Pancreas (tissue), 10 donors: Measurements from ENCODE around the gene TRPV5. TPM values are rescaled to one million over a fixed set of nuclear protein-coding genes. Genes with fewer than 3 reads are reported as not detected.

Experiments
- ATAC-seq, 4 donors: fragments of 200-7000 bp; cut with Tn5 transposase; one replicate each; pipeline versions ENCODE4 v1.8.0 to v1.9.1; 2020; ENCODE audit warnings: mild to moderate bottlenecking in 4 of 4, moderate library complexity in 4 of 4
- DNase-seq, 6 donors: peaks; one replicate each; pipeline ENCODE4 v3.0.0-alpha.2; 2020
- FAIRE-seq: peaks from 2 replicates; lab custom pipeline; 2012; peaks lifted over from hg19 to GRCh38; lab: Jason Lieb, UNC
- H3K27ac ChIP-seq, 4 donors: fragments of 200-600 bp; sonication (generic); 1 replicate in 3 of 4; 2 replicates in 1 of 4; pipeline versions ENCODE4 v1.5.0 to v1.8.0; 2020
- H3K27me3 ChIP-seq, 4 donors: fragments of 200-600 bp; one replicate each; pipeline ENCODE4 v1.8.0; 2021
- H3K36me3 ChIP-seq, 3 donors: fragments of 200-600 bp; sonication (generic) in 1 of 3; one replicate each; pipeline versions ENCODE4 v1.5.0 to v1.8.0; 2020 to 2021
- H3K4me1 ChIP-seq, 3 donors: fragments of 200-600 bp; one replicate each; pipeline ENCODE4 v1.8.0; 2021
- H3K4me3 ChIP-seq, 4 donors: fragments of 200-600 bp; sonication (generic) in 2 of 4; one replicate each; pipeline versions ENCODE4 v1.5.0 to v1.8.0; 2020 to 2021
- H3K9me3 ChIP-seq, 4 donors: fragments of 200-600 bp; one replicate each; pipeline ENCODE4 v1.8.0; 2021
- CTCF ChIP-seq, 4 donors: fragments of 200-600 bp; sonication (generic) in 3 of 4; IDR thresholded peaks; one replicate each; pipeline versions ENCODE4 v1.5.0 to v1.8.0; 2021; ENCODE audit warnings: antibody characterized with exemption in 4 of 4
- WGBS, 2 donors: extraction: QIAGEN DNeasy Blood & Tissue Kit; methylation state at CpG; one replicate each; pipeline ENCODE4 v1.1.7; 2013; 5-methylcytosine and 5-hydroxymethylcytosine counted together
- intact Hi-C, 3 donors: fragments of 100-400 bp; cut with DNase I; formaldehyde crosslinking; loops; one replicate each; pipeline versions ENCODE4 v1.11.1 to v1.14.2; 2022
- polyA plus RNA-seq, 2 donors: library from polyadenylated mRNA; stranded (reverse); fragments of 200-250 nt; gene quantifications; one replicate each; pipeline ENCODE4 v1.2.3, GENCODE V29; 2013
- total RNA-seq, 6 donors: library from RNA; stranded (reverse); fragmentation: NEBNext Ultra II Directional in 4 of 6; extraction: Animal tissue kit (Norgen Biotek cat#: 25700) in 4 of 6; gene quantifications; one replicate each; pipeline versions ENCODE4 v1.2.1 to v1.2.4, GENCODE V29; 2021 to 2023
- donor health status: healthy with polysubstance abuse.
- donor health status: DM: no; HTN: no; CAD: no; lungs with moderate emphysema.
- donor health status: DM: no; HTN: no; CAD: no.
- donor health status: control.
- donor health status: control.
- donor health status: Bipolar disorder and iron deficiency.
- donor health status: DM: yes; HTN: yes; CAD: no.
- donor health status: DM: no; HTN: no; CAD: no.
- donor health status: DM: no; HTN: no; CAD: no.
- donor health status: DM: yes; HTN: yes; CAD: no.

Gene TRPV5
- total and polyA plus RNA-seq, 8 donors: 0.06 to 0.08 TPM; not detected in 6

GRCh38 chr7:142879060-142879459, 54.5 kb downstream of the TRPV5 start:
- ATAC-seq (no peak), DNase-seq (no peak), FAIRE-seq (no peak)
- TF ChIP-seq CTCF (IDR thresholded peaks at IDR 0.05): no peak
- Histone ChIP-seq H3K9me3 (no peaks in the 10 kb centered on the region), H3K4me3 (no peak overlapping the region), H3K27ac (no peak overlapping the region), H3K36me3 (peaks cover 0 to 20% (median 0%) of the 10 kb centered on the region in 3 donors), H3K27me3 (no peaks in the 10 kb centered on the region), H3K4me1 (no peaks in the 10 kb centered on the region)
- 64 to 77% methylated on average over 5 of the region's 5 CpGs for WGBS, 2 donors
- intact Hi-C loops: loop anchor here in 2 of 3 donors (5.0 to 10.0 kb wide), 3 partner anchors 123 to 336 kb away; no protein-coding TSS in a partner anchor

GRCh38 chr7:142878315-142878714, 55.2 kb downstream of the TRPV5 start:
- Histone ChIP-seq H3K4me1 (no peaks in the 10 kb centered on the region), H3K9me3 (no peaks in the 10 kb centered on the region), H3K4me3 (no peak overlapping the region), H3K27ac (no peak overlapping the region), H3K27me3 (no peaks in the 10 kb centered on the region), H3K36me3 (peaks cover 0 to 20% (median 0%) of the 10 kb centered on the region in 3 donors)
- no peak for TF ChIP-seq CTCF (IDR thresholded peaks at IDR 0.05)
- WGBS, 2 donors: 76 to 86% methylated on average over 3 of the region's 3 CpGs
- FAIRE-seq (no peak), DNase-seq (no peak), ATAC-seq (no peak)
- intact Hi-C loops: loop anchor here in 2 of 3 donors (5.0 to 10.0 kb wide), 3 partner anchors 124 to 336 kb away; no protein-coding TSS in a partner anchor

- WGBS, 2 donors: 79% methylated on average over 18 of the region's 18 CpGs
- no peak for FAIRE-seq
- H3K4me1 ChIP-seq: no peaks in the 10 kb centered on the region
- peaks cover 0 to 20% (median 0%) of the 10 kb centered on the region in 3 donors for H3K36me3 ChIP-seq
- intact Hi-C loops: loop anchor here in 2 of 3 donors (5.0 to 10.0 kb wide), 3 partner anchors 125 to 338 kb away; no protein-coding TSS in a partner anchor
- H3K4me3 ChIP-seq: no peak overlapping the region
- H3K27me3 ChIP-seq: no peaks in the 10 kb centered on the region
- DNase-seq: peak in 1 of 6 donors; percentile 32
- TF ChIP-seq CTCF (IDR thresholded peaks at IDR 0.05): no peak
- ATAC-seq: no peak
- no peaks in the 10 kb centered on the region for H3K9me3 ChIP-seq
- no peak overlapping the region for H3K27ac ChIP-seq
Measured at GRCh38 chr7:142876991-142877910, 56.3 kb downstream of the TRPV5 start.

GRCh38 chr7:142876236-142876960, 57.1 kb downstream of the TRPV5 start:
- Histone ChIP-seq H3K9me3 (no peaks in the 10 kb centered on the region), H3K27ac (no peak overlapping the region), H3K4me1 (no peaks in the 10 kb centered on the region), H3K4me3 (no peak overlapping the region), H3K27me3 (no peaks in the 10 kb centered on the region), H3K36me3 (peaks cover 0 to 20% (median 0%) of the 10 kb centered on the region in 3 donors)
- FAIRE-seq (no peak), ATAC-seq (no peak), DNase-seq (peak in 1 of 6 donors; percentile 35)
- intact Hi-C loops: loop anchor here in 2 of 3 donors (5.0 to 10.0 kb wide), 3 partner anchors 126 to 338 kb away; no protein-coding TSS in a partner anchor
- WGBS, 2 donors: 74 to 82% methylated on average over 9 of the region's 9 CpGs
- no peak for TF ChIP-seq CTCF (IDR thresholded peaks at IDR 0.05)
